ENCODE measurements around the gene SIN3B.
A peak's percentile ranks its signal among the peaks of the same experiment; 100 is the strongest.
"Not testable (repeated sequence)": the region's sequence is repeated elsewhere in the genome, so short reads cannot be mapped to it uniquely, and the experiment has no call there.

The SIN3B gene

DNA sequence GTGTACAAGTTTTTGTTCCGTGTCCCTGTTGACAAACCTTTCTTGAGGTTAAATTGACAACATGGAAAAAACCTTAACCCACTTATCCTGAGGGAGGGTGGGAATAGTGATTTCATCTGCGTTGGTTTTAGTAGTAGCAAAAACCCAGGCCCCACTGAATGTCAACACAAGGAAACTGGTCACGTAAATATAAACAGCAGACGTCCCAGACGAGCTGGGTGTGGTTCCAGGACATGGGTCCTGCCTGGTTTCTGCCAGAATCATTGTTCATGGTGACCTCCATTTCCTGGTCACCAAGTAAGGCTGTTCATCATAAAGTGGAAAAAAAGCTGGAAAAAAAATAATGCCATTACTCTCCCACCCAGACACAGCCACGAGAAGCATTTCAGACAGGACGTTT is 42.7 kb downstream of the SIN3B start:
- Mint-ChIP-seq H3K36me3 (ENCODE audit: low read depth) (peaks cover 52% of the 10 kb centered on the region), H3K9me3 (peaks cover 4% of the 10 kb centered on the region), H3K4me1 (peaks cover 8% of the 10 kb centered on the region), H3K27me3 (ENCODE audit: low read depth, poor library complexity) (no peaks in the 10 kb centered on the region), H3K27ac (no peak overlapping the region), H3K4me3 (no peak overlapping the region)
- TF ChIP-seq, protein P1, sequence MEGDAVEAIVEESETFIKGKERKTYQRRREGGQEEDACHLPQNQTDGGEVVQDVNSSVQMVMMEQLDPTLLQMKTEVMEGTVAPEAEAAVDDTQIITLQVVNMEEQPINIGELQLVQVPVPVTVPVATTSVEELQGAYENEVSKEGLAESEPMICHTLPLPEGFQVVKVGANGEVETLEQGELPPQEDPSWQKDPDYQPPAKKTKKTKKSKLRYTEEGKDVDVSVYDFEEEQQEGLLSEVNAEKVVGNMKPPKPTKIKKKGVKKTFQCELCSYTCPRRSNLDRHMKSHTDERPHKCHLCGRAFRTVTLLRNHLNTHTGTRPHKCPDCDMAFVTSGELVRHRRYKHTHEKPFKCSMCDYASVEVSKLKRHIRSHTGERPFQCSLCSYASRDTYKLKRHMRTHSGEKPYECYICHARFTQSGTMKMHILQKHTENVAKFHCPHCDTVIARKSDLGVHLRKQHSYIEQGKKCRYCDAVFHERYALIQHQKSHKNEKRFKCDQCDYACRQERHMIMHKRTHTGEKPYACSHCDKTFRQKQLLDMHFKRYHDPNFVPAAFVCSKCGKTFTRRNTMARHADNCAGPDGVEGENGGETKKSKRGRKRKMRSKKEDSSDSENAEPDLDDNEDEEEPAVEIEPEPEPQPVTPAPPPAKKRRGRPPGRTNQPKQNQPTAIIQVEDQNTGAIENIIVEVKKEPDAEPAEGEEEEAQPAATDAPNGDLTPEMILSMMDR (IDR thresholded peaks at IDR 0.05) = no peak
- DNase-seq = no peak

DNA sequence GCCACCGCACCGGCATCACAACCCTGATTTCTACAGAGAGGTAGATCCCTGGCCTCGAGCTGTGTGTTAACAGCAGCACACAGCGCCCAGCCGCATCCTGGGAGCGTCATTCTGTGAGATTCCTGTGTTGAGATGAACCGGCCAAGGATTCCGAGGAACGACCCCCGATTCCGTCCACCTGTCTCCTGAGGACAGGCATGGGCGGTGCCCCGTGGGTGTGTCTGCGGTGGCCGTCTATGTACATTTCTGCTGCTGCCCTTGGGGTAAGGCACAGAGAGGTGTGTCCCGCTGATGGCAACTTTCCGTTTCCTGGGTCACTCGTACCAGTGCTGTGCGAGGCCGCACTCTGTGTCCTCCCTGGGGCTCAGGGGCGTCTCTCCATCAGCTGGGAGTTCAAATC is 43.5 kb downstream of the SIN3B start:
- peaks cover 59% of the 10 kb centered on the region for H3K36me3 Mint-ChIP-seq (ENCODE audit: low read depth)
- H3K27ac Mint-ChIP-seq = peak overlapping the region; percentile 68
- DNase-seq = no peak
- peaks cover 4% of the 10 kb centered on the region for H3K9me3 Mint-ChIP-seq
- H3K4me3 Mint-ChIP-seq = no peak overlapping the region
- peaks cover 8% of the 10 kb centered on the region for H3K4me1 Mint-ChIP-seq
- no peaks in the 10 kb centered on the region for H3K27me3 Mint-ChIP-seq (ENCODE audit: low read depth, poor library complexity)
- TF ChIP-seq, protein P1 (IDR thresholded peaks at IDR 0.05) = no peak

DNA sequence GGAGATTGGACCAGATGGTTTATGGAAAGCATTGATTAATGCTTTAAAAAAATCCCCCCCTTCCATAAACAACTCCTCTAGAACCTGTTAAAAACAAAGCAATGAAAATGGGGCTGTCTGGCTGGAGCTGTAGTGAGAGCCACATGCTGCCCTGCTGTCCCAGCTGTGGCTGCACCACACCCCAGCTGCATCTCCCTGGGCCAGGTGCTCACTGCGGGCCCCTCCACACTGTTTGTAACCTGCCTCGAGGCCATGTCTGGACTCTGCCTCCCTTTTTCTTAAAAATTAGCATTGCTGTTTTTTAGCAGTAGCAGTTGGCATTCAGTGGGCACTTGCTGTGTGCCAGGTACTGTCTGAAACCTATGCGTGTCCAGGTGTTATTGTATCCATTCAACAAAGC is 44.4 kb downstream of the SIN3B start:
- H3K9me3 Mint-ChIP-seq = peaks cover 4% of the 10 kb centered on the region
- no peaks in the 10 kb centered on the region for H3K27me3 Mint-ChIP-seq (ENCODE audit: low read depth, poor library complexity)
- TF ChIP-seq, protein P1 (IDR thresholded peaks at IDR 0.05) = no peak
- H3K27ac Mint-ChIP-seq = peak overlapping the region; percentile 100
- H3K4me1 Mint-ChIP-seq = peaks cover 8% of the 10 kb centered on the region
- no peak overlapping the region for H3K4me3 Mint-ChIP-seq
- DNase-seq = no peak
- H3K36me3 Mint-ChIP-seq (ENCODE audit: low read depth) = peaks cover 58% of the 10 kb centered on the region

DNA sequence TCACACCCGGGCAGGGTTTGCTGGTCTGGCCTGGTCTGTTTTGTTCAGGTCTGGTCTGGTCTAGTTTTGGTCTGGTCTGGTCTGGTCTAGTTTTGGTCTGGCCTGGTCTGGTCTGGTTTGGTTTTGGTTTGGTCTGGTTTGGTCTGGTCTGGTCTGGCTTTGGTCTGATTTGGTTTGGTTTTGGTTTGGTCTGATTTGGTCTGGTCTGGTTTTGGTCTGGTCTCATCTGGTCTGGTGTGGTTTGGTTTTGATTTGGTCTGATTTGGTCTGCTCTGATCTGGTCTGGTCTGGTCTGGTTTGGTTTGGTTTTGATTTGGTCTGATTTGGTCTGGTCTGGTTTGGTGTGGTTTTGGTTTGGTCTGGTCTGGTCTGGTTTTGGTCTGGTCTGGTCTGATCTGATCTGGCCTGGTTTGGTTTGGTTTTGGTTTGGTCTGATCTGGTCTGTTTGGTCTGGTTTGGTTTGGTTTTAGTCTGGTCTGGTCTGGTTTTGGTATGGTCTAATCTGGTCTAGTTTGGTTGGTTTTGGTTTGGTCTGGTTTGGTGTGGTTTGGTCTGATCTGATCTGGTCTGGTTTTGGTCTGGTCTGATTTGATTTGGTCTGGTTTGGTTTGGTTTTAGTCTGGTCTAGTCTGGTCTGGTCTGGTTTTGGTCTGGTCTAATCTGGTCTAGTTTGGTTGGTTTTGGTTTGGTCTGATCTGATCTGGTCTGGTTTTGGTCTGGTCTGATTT is 45.2 kb downstream of the SIN3B start:
- no peaks in the 10 kb centered on the region for H3K27me3 Mint-ChIP-seq (ENCODE audit: low read depth, poor library complexity)
- peaks cover 4% of the 10 kb centered on the region for H3K9me3 Mint-ChIP-seq
- no peak overlapping the region for H3K4me3 Mint-ChIP-seq
- TF ChIP-seq, protein P1 (IDR thresholded peaks at IDR 0.05) = no peak
- peak overlapping the region; percentile 100 for H3K27ac Mint-ChIP-seq
- no peak for DNase-seq
- H3K36me3 Mint-ChIP-seq (ENCODE audit: low read depth) = peaks cover 62% of the 10 kb centered on the region
- peaks cover 8% of the 10 kb centered on the region for H3K4me1 Mint-ChIP-seq

DNA sequence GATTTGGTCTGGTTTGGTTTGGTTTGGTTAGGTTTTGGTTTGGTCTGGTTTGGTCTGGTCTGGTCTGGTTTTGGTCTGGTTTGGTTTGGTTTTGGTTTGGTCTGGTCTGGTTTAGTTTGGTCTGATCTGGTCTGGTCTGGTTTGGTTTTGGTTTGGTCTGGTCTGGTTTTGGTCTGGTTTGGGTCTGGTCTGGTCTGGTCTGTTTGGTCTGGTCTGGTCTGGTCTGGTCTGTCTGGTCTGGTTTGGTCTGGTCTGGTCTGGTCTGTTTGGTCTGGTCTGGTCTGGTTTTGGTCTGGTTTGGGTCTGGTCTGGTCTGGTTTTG is 45.7 kb downstream of the SIN3B start:
- H3K27ac Mint-ChIP-seq = peak overlapping the region; percentile 100
- not testable (repeated sequence) for H3K4me1 Mint-ChIP-seq; H3K4me3 Mint-ChIP-seq; DNase-seq; H3K9me3 Mint-ChIP-seq; H3K27me3 Mint-ChIP-seq (ENCODE audit: low read depth, poor library complexity)
- H3K36me3 Mint-ChIP-seq (ENCODE audit: low read depth) = peaks cover 65% of the 10 kb centered on the region

DNA sequence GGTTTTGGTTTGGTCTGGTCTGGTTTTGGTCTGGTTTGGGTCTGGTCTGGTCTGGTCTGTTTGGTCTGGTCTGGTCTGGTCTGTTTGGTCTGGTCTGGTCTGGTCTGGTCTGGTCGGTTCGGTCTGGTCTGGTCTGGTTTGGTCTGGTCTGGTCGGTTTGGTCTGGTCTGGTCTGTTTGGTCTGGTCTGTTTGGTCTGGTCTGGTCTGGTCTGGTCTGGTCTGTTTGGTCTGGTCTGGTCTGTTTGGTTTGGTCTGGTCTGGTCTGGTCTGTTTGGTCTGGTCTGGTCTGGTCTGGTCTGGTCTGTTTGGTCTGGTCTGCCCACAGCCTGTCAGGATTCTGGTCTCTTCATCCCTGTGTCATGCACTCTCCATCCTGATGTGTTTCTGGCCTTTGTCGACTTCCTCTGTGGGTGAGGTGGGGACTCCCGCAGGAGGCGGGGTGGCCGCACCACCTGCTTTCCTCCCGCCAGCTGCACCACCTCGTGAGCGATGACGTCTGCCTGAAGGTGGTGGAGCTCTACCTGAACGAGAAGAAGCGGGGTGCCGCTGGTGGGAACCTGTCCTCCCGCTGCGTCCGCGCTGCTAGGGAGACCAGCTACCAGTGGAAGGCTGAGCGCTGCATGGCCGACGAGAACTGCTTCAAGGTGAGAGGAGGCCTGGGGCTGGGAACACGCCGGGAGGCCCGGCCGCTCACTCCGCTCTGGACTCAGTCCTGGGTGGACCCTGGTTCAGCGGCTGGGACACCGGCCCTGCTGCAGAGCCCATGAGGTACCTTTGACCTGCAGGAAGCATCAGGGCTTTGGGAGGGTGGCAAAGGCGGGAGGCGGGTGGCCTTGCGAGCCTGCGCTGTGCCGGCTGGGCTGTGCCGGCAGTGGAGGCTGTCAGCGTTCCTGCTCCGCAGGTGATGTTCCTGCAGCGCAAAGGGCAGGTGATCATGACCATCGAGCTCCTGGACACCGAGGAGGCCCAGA is 46.7 kb downstream of the SIN3B start:
- Mint-ChIP-seq H3K27me3 (ENCODE audit: low read depth, poor library complexity) (no peaks in the 10 kb centered on the region), H3K9me3 (peaks cover 4% of the 10 kb centered on the region), H3K36me3 (ENCODE audit: low read depth) (peaks cover 75% of the 10 kb centered on the region), H3K27ac (peak overlapping the region; percentile 100), H3K4me1 (peaks cover 8% of the 10 kb centered on the region), H3K4me3 (no peak overlapping the region)
- no peak for DNase-seq
- TF ChIP-seq, protein P1 (IDR thresholded peaks at IDR 0.05) = no peak
